Activated CD4-positive, CD25-positive, alpha-beta regulatory T cell (primary cell): ENCODE results near the gene MCTP1.

Experiments used
- DNase-seq, 4 experiments: peaks; one replicate each; lab custom pipeline; 2025; lab: John Stamatoyannopoulos, UW

The MCTP1 gene

GRCh38 chr5:94693845-94694370, 591.0 kb downstream of the MCTP1 start:
- no peak for DNase-seq

GRCh38 chr5:94693043-94693822, 591.7 kb downstream of the MCTP1 start:
- no peak for DNase-seq

GRCh38 chr5:94692581-94692980, 592.3 kb downstream of the MCTP1 start:
- DNase-seq: no peak

GRCh38 chr5:94691949-94692348, 592.9 kb downstream of the MCTP1 start:
- no peak for DNase-seq

- no peak for DNase-seq
These were observed 593.6 kb downstream of the MCTP1 start for GRCh38 chr5:94691291-94691690.

- no peak for DNase-seq
These were observed 594.1 kb downstream of the MCTP1 start for GRCh38 chr5:94690778-94691177.

- no peak for DNase-seq
These were observed 595.0 kb downstream of the MCTP1 start for GRCh38 chr5:94689908-94690307.

- DNase-seq: no peak
These were observed 601.9 kb downstream of the MCTP1 start for GRCh38 chr5:94682814-94683520.

GRCh38 chr5:94675965-94676618, 608.8 kb downstream of the MCTP1 start:
- DNase-seq: no peak

GRCh38 chr5:94674490-94675382, 610.2 kb downstream of the MCTP1 start:
- no peak for DNase-seq

- DNase-seq: no peak
These were observed 612.1 kb downstream of the MCTP1 start for GRCh38 chr5:94672746-94673145.

- DNase-seq: no peak
These were observed 614.2 kb downstream of the MCTP1 start for GRCh38 chr5:94670726-94671125.

GRCh38 chr5:94667937-94668336, 617.0 kb downstream of the MCTP1 start:
- DNase-seq: no peak

GRCh38 chr5:94661086-94661485, 623.8 kb downstream of the MCTP1 start:
- no peak for DNase-seq

GRCh38 chr5:94660506-94660905, 624.4 kb downstream of the MCTP1 start:
- DNase-seq: no peak

- no peak for DNase-seq
These were observed 626.6 kb downstream of the MCTP1 start for GRCh38 chr5:94658272-94658671.
